Neural cell (in vitro differentiated cells): Measurements from ENCODE around the gene PDCD1LG2. TPM values are rescaled to one million over a fixed set of nuclear protein-coding genes. Genes with fewer than 3 reads are reported as not detected.

ENCODE experiments used
- H2AFZ ChIP-seq: fragments of 200-600, 300-800 bp; sonication (generic), shearing (Covaris generic); 2 replicates; pipeline ENCODE4 v1.6.0; 2014; ENCODE audit warnings: low read depth, mild to moderate bottlenecking, antibody characterized with exemption, low read length, moderate library complexity
- H3F3A ChIP-seq: fragments of 200-600 bp; shearing (Covaris generic); 2 replicates; pipeline ENCODE4 v1.6.1; 2016; ENCODE audit warnings: mild to moderate bottlenecking, moderate library complexity, mixed read lengths, antibody characterized with exemption, low read length; ENCODE audit not compliant: insufficient read depth, poor library complexity, severe bottlenecking
- H3K27ac ChIP-seq: fragments of 200-600, 300-800 bp; sonication (generic), shearing (Covaris generic); 2 replicates; pipeline ENCODE4 v1.5.1; 2014; ENCODE audit warnings: mild to moderate bottlenecking, low read length, moderate library complexity
- H3K27me3 ChIP-seq: fragments of 300-800, 200-600 bp; sonication (generic), shearing (Covaris generic); 2 replicates; pipeline ENCODE4 v1.6.0; 2014; ENCODE audit warnings: mild to moderate bottlenecking, low read depth, low read length, moderate library complexity; ENCODE audit not compliant: insufficient read depth
- H3K36me3 ChIP-seq: fragments of 300-800, 200-600 bp; sonication (generic), shearing (Covaris generic); 2 replicates; pipeline ENCODE4 v1.5.1; 2014; ENCODE audit warnings: mild to moderate bottlenecking, antibody characterized with exemption, low read length, moderate library complexity; ENCODE audit not compliant: insufficient read depth
- H3K4me2 ChIP-seq: fragments of 300-800, 200-600 bp; sonication (generic), shearing (Covaris generic); 2 replicates; pipeline ENCODE4 v1.6.0; 2014; ENCODE audit warnings: mild to moderate bottlenecking, low read length
- H3K4me3 ChIP-seq: fragments of 300-800, 200-600 bp; sonication (generic), shearing (Covaris generic); 2 replicates; pipeline ENCODE4 v1.5.1; 2014; ENCODE audit warnings: mild to moderate bottlenecking, low read length, moderate library complexity
- H3K79me2 ChIP-seq: fragments of 200-600 bp; shearing (Covaris generic); replicated peaks from 2 replicates; pipeline ENCODE4 v1.6.0; 2014; ENCODE audit warnings: mild to moderate bottlenecking, low read length, moderate library complexity; ENCODE audit not compliant: insufficient read depth
- H3K9ac ChIP-seq: fragments of 300-800, 200-600 bp; sonication (generic), shearing (Covaris generic); 2 replicates; pipeline ENCODE4 v1.6.1; 2016; ENCODE audit warnings: mild to moderate bottlenecking, low read length, mixed read lengths
- H3K9me2 ChIP-seq: fragments of 200-600 bp; shearing (Covaris generic); 2 replicates; pipeline ENCODE4 v1.6.1; 2016; ENCODE audit warnings: mild to moderate bottlenecking, low read length, mixed read lengths; ENCODE audit not compliant: insufficient read depth
- H3K9me3 ChIP-seq: fragments of 200-600, 300-800 bp; sonication (generic), shearing (Covaris generic); 2 replicates; pipeline ENCODE4 v1.6.1; 2016; ENCODE audit warnings: mild to moderate bottlenecking, mixed run types, low read length, moderate library complexity, mixed read lengths
- H4K20me1 ChIP-seq: fragments of 200-600 bp; shearing (Covaris generic); 2 replicates; pipeline ENCODE4 v1.6.1; 2016; ENCODE audit warnings: mild to moderate bottlenecking, mixed run types; ENCODE audit not compliant: insufficient read depth
- EP300 ChIP-seq: fragments of 450-650 bp; conservative IDR thresholded peaks from 2 replicates; pipeline ENCODE4 v1.6.1; 2014; ENCODE audit warnings: antibody characterized with exemption, mild to moderate bottlenecking, moderate library complexity; ENCODE audit not compliant: poor library complexity, severe bottlenecking
- EZH2 ChIP-seq: fragments of 200-600, 300-800 bp; shearing (Covaris generic), sonication (generic); IDR thresholded peaks from 2 replicates; pipeline ENCODE4 v1.6.1; 2014; ENCODE audit warnings: antibody characterized with exemption, low read length, borderline replicate concordance, mild to moderate bottlenecking; ENCODE audit not compliant: insufficient read depth, poor library complexity, severe bottlenecking
- MXI1 ChIP-seq: fragments of 450-650 bp; conservative IDR thresholded peaks from 2 replicates; pipeline ENCODE4 v1.6.1; 2014; ENCODE audit warnings: antibody characterized with exemption, mild to moderate bottlenecking; ENCODE audit not compliant: poor library complexity, severe bottlenecking
- POLR2AphosphoS5 ChIP-seq: IDR thresholded peaks from 2 replicates; pipeline ENCODE4 v1.6.1; 2012
- RAD21 ChIP-seq: fragments of 450-650 bp; conservative IDR thresholded peaks from 2 replicates; pipeline ENCODE4 v1.6.1; 2014; ENCODE audit warnings: antibody characterized with exemption, mild to moderate bottlenecking, moderate library complexity
- SMC3 ChIP-seq: fragments of 450-650 bp; conservative IDR thresholded peaks from 2 replicates; pipeline ENCODE4 v1.6.1; 2014; ENCODE audit warnings: antibody characterized with exemption, mild to moderate bottlenecking, moderate library complexity; ENCODE audit not compliant: poor library complexity
- TAF1 ChIP-seq: IDR thresholded peaks from 2 replicates; pipeline ENCODE4 v1.6.1; 2012; ENCODE audit warnings: low read depth
- polyA plus RNA-seq: library from polyadenylated mRNA; depleted of rRNA; stranded (reverse); fragments of >200 nt; gene quantifications from 2 replicates; pipeline ENCODE4 v1.2.3, GENCODE V29; 2014
- TF ChIP-seq, protein P1 (sequence below): fragments of 450-650 bp; IDR thresholded peaks from 2 replicates; pipeline ENCODE4 v1.5.1; 2014; ENCODE audit warnings: antibody characterized with exemption, mild to moderate bottlenecking, moderate library complexity; ENCODE audit not compliant: poor library complexity, severe bottlenecking
- TF ChIP-seq, protein P2 (sequence below): IDR thresholded peaks from 2 replicates; pipeline ENCODE4 v1.6.1; 2012; ENCODE audit warnings: borderline replicate concordance

The PDCD1LG2 gene
- polyA plus RNA-seq, 1 donor from 2014 or later = not detected

DNA sequence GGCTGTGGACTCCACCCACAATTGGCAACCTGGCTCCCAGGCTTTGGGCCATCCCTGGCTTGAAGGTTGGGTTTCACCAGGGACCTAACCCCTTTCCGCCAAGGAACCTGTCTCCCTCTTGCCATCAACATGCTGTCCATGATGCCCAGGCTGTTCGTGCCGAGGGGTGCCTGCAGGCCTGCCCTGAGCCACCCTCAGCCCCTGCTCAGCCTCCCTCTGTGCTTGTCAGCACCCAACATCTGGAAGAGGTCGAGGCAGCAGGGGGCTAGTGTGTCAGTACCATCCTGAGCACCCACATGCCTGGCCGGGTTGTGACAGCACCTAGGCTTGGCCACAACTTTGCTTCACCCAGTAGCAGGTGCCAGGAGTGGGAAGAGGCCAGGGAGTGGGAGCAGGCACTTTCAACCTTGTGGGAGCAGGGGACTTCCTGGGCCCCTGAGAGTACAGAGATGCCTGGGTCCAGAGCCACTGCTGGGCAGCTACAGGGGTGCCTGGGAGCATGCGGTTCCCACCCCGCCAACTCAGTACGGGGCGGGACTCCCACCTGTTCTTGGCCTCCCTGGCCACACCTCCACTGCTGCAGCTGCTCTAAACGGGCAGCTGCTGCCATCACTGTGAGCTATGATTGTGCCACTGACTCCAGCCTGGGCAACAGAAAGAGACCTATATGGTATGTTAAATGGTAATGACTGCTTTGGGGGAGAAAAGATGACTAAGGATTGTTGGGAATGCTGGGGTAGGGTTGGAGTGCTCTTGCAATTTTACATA, 6.3 kb downstream of the PDCD1LG2 start:
- no peak for TF ChIP-seq TAF1
- TF ChIP-seq POLR2AphosphoS5 = no peak
- TF ChIP-seq, protein P1, sequence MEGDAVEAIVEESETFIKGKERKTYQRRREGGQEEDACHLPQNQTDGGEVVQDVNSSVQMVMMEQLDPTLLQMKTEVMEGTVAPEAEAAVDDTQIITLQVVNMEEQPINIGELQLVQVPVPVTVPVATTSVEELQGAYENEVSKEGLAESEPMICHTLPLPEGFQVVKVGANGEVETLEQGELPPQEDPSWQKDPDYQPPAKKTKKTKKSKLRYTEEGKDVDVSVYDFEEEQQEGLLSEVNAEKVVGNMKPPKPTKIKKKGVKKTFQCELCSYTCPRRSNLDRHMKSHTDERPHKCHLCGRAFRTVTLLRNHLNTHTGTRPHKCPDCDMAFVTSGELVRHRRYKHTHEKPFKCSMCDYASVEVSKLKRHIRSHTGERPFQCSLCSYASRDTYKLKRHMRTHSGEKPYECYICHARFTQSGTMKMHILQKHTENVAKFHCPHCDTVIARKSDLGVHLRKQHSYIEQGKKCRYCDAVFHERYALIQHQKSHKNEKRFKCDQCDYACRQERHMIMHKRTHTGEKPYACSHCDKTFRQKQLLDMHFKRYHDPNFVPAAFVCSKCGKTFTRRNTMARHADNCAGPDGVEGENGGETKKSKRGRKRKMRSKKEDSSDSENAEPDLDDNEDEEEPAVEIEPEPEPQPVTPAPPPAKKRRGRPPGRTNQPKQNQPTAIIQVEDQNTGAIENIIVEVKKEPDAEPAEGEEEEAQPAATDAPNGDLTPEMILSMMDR = no peak
- no peak for TF ChIP-seq RAD21
- no peak for TF ChIP-seq EZH2
- TF ChIP-seq MXI1 = no peak
- TF ChIP-seq SMC3 = no peak
- no peak for TF ChIP-seq EP300
- TF ChIP-seq, protein P2, sequence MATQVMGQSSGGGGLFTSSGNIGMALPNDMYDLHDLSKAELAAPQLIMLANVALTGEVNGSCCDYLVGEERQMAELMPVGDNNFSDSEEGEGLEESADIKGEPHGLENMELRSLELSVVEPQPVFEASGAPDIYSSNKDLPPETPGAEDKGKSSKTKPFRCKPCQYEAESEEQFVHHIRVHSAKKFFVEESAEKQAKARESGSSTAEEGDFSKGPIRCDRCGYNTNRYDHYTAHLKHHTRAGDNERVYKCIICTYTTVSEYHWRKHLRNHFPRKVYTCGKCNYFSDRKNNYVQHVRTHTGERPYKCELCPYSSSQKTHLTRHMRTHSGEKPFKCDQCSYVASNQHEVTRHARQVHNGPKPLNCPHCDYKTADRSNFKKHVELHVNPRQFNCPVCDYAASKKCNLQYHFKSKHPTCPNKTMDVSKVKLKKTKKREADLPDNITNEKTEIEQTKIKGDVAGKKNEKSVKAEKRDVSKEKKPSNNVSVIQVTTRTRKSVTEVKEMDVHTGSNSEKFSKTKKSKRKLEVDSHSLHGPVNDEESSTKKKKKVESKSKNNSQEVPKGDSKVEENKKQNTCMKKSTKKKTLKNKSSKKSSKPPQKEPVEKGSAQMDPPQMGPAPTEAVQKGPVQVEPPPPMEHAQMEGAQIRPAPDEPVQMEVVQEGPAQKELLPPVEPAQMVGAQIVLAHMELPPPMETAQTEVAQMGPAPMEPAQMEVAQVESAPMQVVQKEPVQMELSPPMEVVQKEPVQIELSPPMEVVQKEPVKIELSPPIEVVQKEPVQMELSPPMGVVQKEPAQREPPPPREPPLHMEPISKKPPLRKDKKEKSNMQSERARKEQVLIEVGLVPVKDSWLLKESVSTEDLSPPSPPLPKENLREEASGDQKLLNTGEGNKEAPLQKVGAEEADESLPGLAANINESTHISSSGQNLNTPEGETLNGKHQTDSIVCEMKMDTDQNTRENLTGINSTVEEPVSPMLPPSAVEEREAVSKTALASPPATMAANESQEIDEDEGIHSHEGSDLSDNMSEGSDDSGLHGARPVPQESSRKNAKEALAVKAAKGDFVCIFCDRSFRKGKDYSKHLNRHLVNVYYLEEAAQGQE = no peak
- Histone ChIP-seq H3K4me3 (no peak overlapping the region), H4K20me1 (no peaks in the 10 kb centered on the region), H3K4me2 (no peak overlapping the region), H3K9me2 (no peaks in the 10 kb centered on the region), H3K9me3 (no peaks in the 10 kb centered on the region), H3K36me3 (no peaks in the 10 kb centered on the region), H3K79me2 (no peaks in the 10 kb centered on the region), H3F3A (no peaks in the 10 kb centered on the region), H3K27ac (no peak overlapping the region), H3K27me3 (no peaks in the 10 kb centered on the region), H3K9ac (no peak overlapping the region), H2AFZ (no peak overlapping the region)

DNA sequence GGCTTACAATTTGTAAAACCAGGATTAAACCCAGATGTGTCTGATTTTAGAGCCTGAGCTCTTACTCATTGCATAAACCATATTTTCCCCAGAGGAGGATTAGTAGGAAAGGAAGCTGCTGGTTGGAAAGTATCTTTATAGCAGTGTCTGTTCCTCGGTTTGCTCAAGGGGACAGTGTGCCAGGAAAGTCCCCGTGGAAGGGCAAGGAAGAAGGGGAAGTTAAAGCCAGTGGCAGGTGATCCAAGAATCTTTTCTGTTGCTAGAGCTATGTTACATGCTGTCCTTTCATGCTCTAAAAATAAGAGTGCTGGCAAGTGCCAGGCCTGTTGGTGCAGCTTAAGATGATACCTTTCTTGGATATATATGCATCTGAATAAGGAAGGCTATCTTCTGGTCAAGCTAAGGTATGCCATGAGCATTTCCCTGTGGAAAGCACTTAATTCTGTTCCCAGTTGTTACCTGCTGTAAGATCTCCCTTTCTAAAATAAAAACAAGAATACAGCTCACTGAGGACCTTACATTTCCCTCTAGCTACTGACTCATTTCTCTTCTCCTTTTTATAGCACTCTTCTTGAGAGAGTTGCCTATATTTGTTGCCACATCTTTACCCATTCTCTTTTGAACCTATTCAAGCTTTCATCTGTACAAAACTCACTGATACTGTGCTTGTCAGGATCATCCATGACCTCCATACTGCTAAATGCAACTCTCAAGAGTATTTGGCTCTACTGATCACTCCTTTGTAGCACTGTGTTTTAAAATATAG, 8.0 kb downstream of the PDCD1LG2 start:
- no peak for TF ChIP-seq SMC3
- Histone ChIP-seq H3K9me2 (no peaks in the 10 kb centered on the region), H2AFZ (no peak overlapping the region), H3K27ac (no peak overlapping the region), H3K4me3 (no peak overlapping the region), H3K9ac (no peak overlapping the region), H3K27me3 (no peaks in the 10 kb centered on the region), H3K36me3 (no peaks in the 10 kb centered on the region), H3F3A (no peaks in the 10 kb centered on the region), H4K20me1 (no peaks in the 10 kb centered on the region), H3K4me2 (no peak overlapping the region), H3K9me3 (no peaks in the 10 kb centered on the region), H3K79me2 (no peaks in the 10 kb centered on the region)
